Right atrium auricular region (tissue), 2 donors: ENCODE measurements around the gene FFAR1. TPM values are rescaled to one million over a fixed set of nuclear protein-coding genes. Genes with fewer than 3 reads are reported as not detected.

Source experiments
- DNase-seq: peaks from one replicate; pipeline ENCODE4 v3.0.0-alpha.2; 2019; ENCODE audit warnings: low spot score
- H3K27ac ChIP-seq, 2 donors: fragments of 200-600 bp; sonication (generic); 1 replicate in 1 of 2; 2 replicates in 1 of 2; pipeline ENCODE4 v1.5.1; 2016 to 2019
- H3K27me3 ChIP-seq, 2 donors: fragments of 200-600 bp; sonication (generic); one replicate each; pipeline versions ENCODE4 v1.5.1 to v1.6.0; 2017 to 2019
- H3K36me3 ChIP-seq: fragments of 200-600 bp; sonication (generic); one replicate; pipeline ENCODE4 v1.5.1; 2016
- H3K4me1 ChIP-seq, 2 donors: fragments of 200-600 bp; sonication (generic); one replicate each; pipeline versions ENCODE4 v1.5.1 to v1.6.0; 2017 to 2019
- H3K4me3 ChIP-seq, 2 donors: fragments of 200-600 bp; sonication (generic); 1 replicate in 1 of 2; 2 replicates in 1 of 2; pipeline ENCODE4 v1.5.1; 2017 to 2019; ENCODE audit warnings: mild to moderate bottlenecking in 1 of 2, moderate library complexity in 1 of 2
- H3K9me3 ChIP-seq, 2 donors: fragments of 200-600 bp; sonication (generic); one replicate each; pipeline ENCODE4 v1.5.1; 2019
- CTCF ChIP-seq, 2 donors: fragments of 200-600 bp; sonication (generic); IDR thresholded peaks; one replicate each; pipeline ENCODE4 v1.5.1; 2019; ENCODE audit warnings: antibody characterized with exemption in 2 of 2
- microRNA-seq, 2 donors: library from miRNA; unstranded; fragments of <30 nt; microRNA quantifications; one replicate each; pipeline ENCODE4, GENCODE V29; 2016 to 2017; ENCODE audit warnings: borderline number of aligned reads in 2 of 2, borderline replicate concordance in 1 of 2
- total RNA-seq, 2 donors: library from RNA; depleted of rRNA; stranded (reverse); fragments of >200 nt; gene quantifications; one replicate each; pipeline ENCODE4 v1.1.0, GENCODE V29; 2016

Gene FFAR1
- total RNA-seq, 2 donors from 2014 or later = not detected

GRCh38 chr19:35396240-35396885 lies 48.7 kb downstream of the FFAR1 start:
- no peaks in the 10 kb centered on the region for H3K36me3 ChIP-seq
- H3K9me3 ChIP-seq = no peaks in the 10 kb centered on the region
- TF ChIP-seq CTCF (IDR thresholded peaks at IDR 0.05) = no peak
- no peaks in the 10 kb centered on the region for H3K4me1 ChIP-seq
- DNase-seq = no peak
- H3K27ac ChIP-seq = no peak overlapping the region
- no peaks in the 10 kb centered on the region for H3K27me3 ChIP-seq
- H3K4me3 ChIP-seq = no peak overlapping the region

GRCh38 chr19:35397064-35397463 lies 49.4 kb downstream of the FFAR1 start:
- Histone ChIP-seq H3K9me3 (no peaks in the 10 kb centered on the region), H3K27ac (no peak overlapping the region), H3K4me3 (no peak overlapping the region), H3K4me1 (no peaks in the 10 kb centered on the region), H3K36me3 (no peaks in the 10 kb centered on the region), H3K27me3 (no peaks in the 10 kb centered on the region)
- no peak for DNase-seq
- TF ChIP-seq CTCF (IDR thresholded peaks at IDR 0.05) = no peak

Small RNA genes within 50 kb of the gene (microRNA-seq; reads per million reads assigned to microRNA genes)
- gene MIR5196 = 0 reads per million in 2 donors

Other genes starting within 250 kb of the FFAR1 start
- 1 to 10 TPM in 1 of 2 donors, under 1 TPM in 1; 0.98 to 1.6 TPM for gene FXYD3, start 232.1 kb upstream of the FFAR1 start, total RNA-seq
- 10 to 100 TPM; 10.9 to 42.5 TPM for gene LGI4, start 212.8 kb upstream of the FFAR1 start, total RNA-seq
- gene FXYD1, start 209.1 kb upstream of the FFAR1 start, total RNA-seq = 100 to 1,000 TPM; 166 to 175 TPM
- not detected for gene FXYD7, start 204.6 kb upstream of the FFAR1 start, total RNA-seq
- gene FXYD5, start 193.2 kb upstream of the FFAR1 start, total RNA-seq = 10 to 100 TPM; 31.3 to 77.7 TPM
- gene FAM187B, start 119.2 kb upstream of the FFAR1 start, total RNA-seq = not detected
- gene LSR, start 98.9 kb upstream of the FFAR1 start, total RNA-seq = 10 to 100 TPM in 1 of 2 donors, 1 to 10 TPM in 1; 7.6 to 20.1 TPM
- 100 to 1,000 TPM; 130 to 180 TPM for gene USF2, start 78.9 kb upstream of the FFAR1 start, total RNA-seq
- 100 to 1,000 TPM in 1 of 2 donors, not detected in 1; 146 TPM for gene HAMP, start 65.4 kb upstream of the FFAR1 start, total RNA-seq
- gene MAG, start 55.7 kb upstream of the FFAR1 start, total RNA-seq = not detected
- 1 to 10 TPM in 1 of 2 donors, not detected in 1; 1.4 TPM for gene CD22, start 18.7 kb upstream of the FFAR1 start, total RNA-seq
- not detected for gene FFAR3, start 10.6 kb downstream of the FFAR1 start, total RNA-seq
- not detected for gene GPR42, start 23.2 kb downstream of the FFAR1 start, total RNA-seq
- gene FFAR2, start 100.4 kb downstream of the FFAR1 start, total RNA-seq = under 1 TPM in 1 of 2 donors, not detected in 1; 0.20 TPM
- gene KRTDAP, start 142.6 kb downstream of the FFAR1 start, total RNA-seq = not detected
- 10 to 100 TPM in 1 of 2 donors, 1 to 10 TPM in 1; 6.9 to 52.4 TPM for gene DMKN, start 165.7 kb downstream of the FFAR1 start, total RNA-seq
- not detected for gene SBSN, start 180.4 kb downstream of the FFAR1 start, total RNA-seq
- gene GAPDHS, start 185.6 kb downstream of the FFAR1 start, total RNA-seq = not detected
- gene TMEM147, start 197.7 kb downstream of the FFAR1 start, total RNA-seq = 100 to 1,000 TPM in 1 of 2 donors, 10 to 100 TPM in 1; 93.3 to 106 TPM
- gene ATP4A, start 215.8 kb downstream of the FFAR1 start, total RNA-seq = not detected
- not detected for gene PMIS2, start 238.3 kb downstream of the FFAR1 start, total RNA-seq